SK-N-SH (cell line): ENCODE measurements around the gene CNTNAP1. TPM values are rescaled to one million over a fixed set of nuclear protein-coding genes. Genes with fewer than 3 reads are reported as not detected.

ENCODE experiments used
- CTCF ChIA-PET: fragments of 300-600, 350-600 bp; formaldehyde crosslinking; extraction: SDS; loops from one replicate; lab custom pipeline; 2021; lab: Yijun Ruan, JAX
- POLR2A ChIA-PET: fragments of 350-600 bp; sonication (Branson Sonifier 250); formaldehyde crosslinking; extraction: SDS; loops from one replicate; lab custom pipeline; 2020; ENCODE audit warnings: antibody characterized with exemption, inconsistent platforms; lab: Yijun Ruan, JAX
- DNase-seq: peaks from one replicate; pipeline ENCODE4 v3.0.0; 2012
- H2AFZ ChIP-seq: fragments of 200-600 bp; sonication (generic); 2 replicates; pipeline ENCODE4 v1.8.1; 2016; ENCODE audit warnings: antibody characterized with exemption, mild to moderate bottlenecking, low read depth
- H3F3A ChIP-seq: fragments of 200-600 bp; sonication (generic); replicated peaks from 2 replicates; pipeline ENCODE3; 2016; ENCODE audit warnings: antibody characterized with exemption, mild to moderate bottlenecking; ENCODE audit not compliant: insufficient read depth
- H3K27ac ChIP-seq, 2 experiments: fragments of 200-500 bp in 1 of 2; fragments of 200-600 bp in 1 of 2; sonication (Bioruptor generic) in 1 of 2; sonication (generic), shearing (Covaris generic) in 1 of 2; 2 replicates each; pipeline versions ENCODE4 v1.5.1 to v1.6.1; 2014 to 2016; ENCODE audit warnings: low read depth in 2 of 2, inconsistent platforms in 1 of 2, low read length in 1 of 2, mild to moderate bottlenecking in 1 of 2, mixed read lengths in 1 of 2
- H3K27me3 ChIP-seq: fragments of 200-600 bp; sonication (generic), shearing (Covaris generic); 2 replicates; pipeline ENCODE4 v1.6.1; 2016; ENCODE audit warnings: mixed run types; ENCODE audit not compliant: insufficient read depth
- H3K36me3 ChIP-seq, 2 experiments: fragments of 200-500 bp in 1 of 2; fragments of 200-600 bp in 1 of 2; sonication (Bioruptor generic) in 1 of 2; sonication (generic) in 1 of 2; replicated peaks in 1 of 2; 2 replicates each; pipeline versions ENCODE3 to v1.5.1; 2014 to 2016; ENCODE audit warnings: low read length in 1 of 2, mild to moderate bottlenecking in 1 of 2; ENCODE audit not compliant: insufficient read depth in 2 of 2, control insufficient read depth in 1 of 2
- H3K4me1 ChIP-seq, 2 experiments: fragments of 200-500 bp in 1 of 2; fragments of 200-600 bp in 1 of 2; sonication (Bioruptor generic) in 1 of 2; sonication (generic), shearing (Covaris generic) in 1 of 2; 2 replicates each; pipeline versions ENCODE4 v1.5.1 to v1.6.1; 2014 to 2016; ENCODE audit warnings: low read depth in 1 of 2, low read length in 1 of 2, mixed run types in 1 of 2; ENCODE audit not compliant: insufficient read depth in 2 of 2, control insufficient read depth in 1 of 2
- H3K4me2 ChIP-seq: fragments of 200-600 bp; sonication (generic), shearing (Covaris generic); 2 replicates; pipeline ENCODE4 v1.6.1; 2017; ENCODE audit warnings: mixed run types
- H3K4me3 ChIP-seq, 2 experiments: fragments of 200-500 bp in 1 of 2; fragments of 200-600 bp in 1 of 2; sonication (Bioruptor generic) in 1 of 2; sonication (generic), shearing (Covaris generic) in 1 of 2; 2 replicates each; pipeline versions ENCODE4 v1.5.1 to v1.8.1; 2014 to 2016; ENCODE audit warnings: low read depth in 2 of 2, inconsistent platforms in 1 of 2, low read length in 1 of 2, mild to moderate bottlenecking in 1 of 2, mixed read lengths in 1 of 2, moderate library complexity in 1 of 2
- H3K79me2 ChIP-seq: fragments of 200-600 bp; sonication (generic); 2 replicates; pipeline ENCODE4 v1.8.1; 2017; ENCODE audit warnings: mild to moderate bottlenecking; ENCODE audit not compliant: insufficient read depth
- H3K9ac ChIP-seq: fragments of 200-600 bp; sonication (generic); 2 replicates; pipeline ENCODE4 v1.6.1; 2017; ENCODE audit warnings: mixed run types
- H3K9me2 ChIP-seq: fragments of 200-600 bp; sonication (generic); 2 replicates; pipeline ENCODE4 v1.6.1; 2017; ENCODE audit warnings: mixed run types
- H3K9me3 ChIP-seq: fragments of 200-600 bp; sonication (generic); 2 replicates; pipeline ENCODE4 v1.6.1; 2017; ENCODE audit warnings: mixed run types, mild to moderate bottlenecking, moderate library complexity
- H4K20me1 ChIP-seq: fragments of 200-600 bp; sonication (generic); 2 replicates; pipeline ENCODE4 v1.6.1; 2017; ENCODE audit warnings: mild to moderate bottlenecking, mixed run types; ENCODE audit not compliant: insufficient read depth
- CHD2 ChIP-seq: fragments of 150-350 bp; IDR thresholded peaks from 2 replicates; pipeline ENCODE4 v1.6.1; 2018; ENCODE audit warnings: low read length; ENCODE audit not compliant: partially characterized antibody
- CTCF ChIP-seq: fragments of 200-600 bp; sonication (generic); IDR thresholded peaks from 2 replicates; pipeline ENCODE4 v1.6.1; 2017; ENCODE audit warnings: antibody characterized with exemption, mild to moderate bottlenecking, moderate library complexity
- ELF1 ChIP-seq: IDR thresholded peaks from 2 replicates; pipeline ENCODE4 v1.4.0; 2012
- EP300 ChIP-seq, 2 experiments: IDR thresholded peaks; 2 replicates each; pipeline versions ENCODE4 v1.4.0 to v1.6.1; 2012; ENCODE audit warnings: borderline replicate concordance in 1 of 2, low read depth in 1 of 2, low read length in 1 of 2
- FOSL2 ChIP-seq: IDR thresholded peaks from 2 replicates; pipeline ENCODE4 v1.4.0; 2012; ENCODE audit warnings: low read depth, mild to moderate bottlenecking, moderate library complexity, borderline replicate concordance
- FOXM1 ChIP-seq: IDR thresholded peaks from 2 replicates; pipeline ENCODE4 v1.4.0; 2012; ENCODE audit warnings: low read depth, mild to moderate bottlenecking
- GABPA ChIP-seq: IDR thresholded peaks from 2 replicates; pipeline ENCODE4 v1.4.0; 2012; ENCODE audit warnings: low read depth, mild to moderate bottlenecking
- GATA2 ChIP-seq: sonication (generic); formaldehyde crosslinking; IDR thresholded peaks from 2 replicates; pipeline ENCODE4 v1.5.0; 2020; ENCODE audit warnings: mild to moderate bottlenecking, missing genetic modification reagents
- NRF1 ChIP-seq: IDR thresholded peaks from 2 replicates; pipeline ENCODE4 v1.6.1; 2012; ENCODE audit warnings: low read depth, mild to moderate bottlenecking, low read length
- PBX3 ChIP-seq: IDR thresholded peaks from 2 replicates; pipeline ENCODE4; 2012
- RAD21 ChIP-seq: IDR thresholded peaks from 2 replicates; pipeline ENCODE4 v1.6.1; 2012; ENCODE audit warnings: mild to moderate bottlenecking, low read length
- RCOR1 ChIP-seq: fragments of 150-350 bp; IDR thresholded peaks from 2 replicates; pipeline ENCODE4 v1.6.1; 2017; ENCODE audit warnings: antibody characterized with exemption, low read length
- SMC3 ChIP-seq: IDR thresholded peaks from 2 replicates; pipeline ENCODE4 v1.6.1; 2012; ENCODE audit warnings: low read depth, low read length, improper control_type of control experiment
- TCF12 ChIP-seq: IDR thresholded peaks from 2 replicates; pipeline ENCODE4 v1.4.0; 2012
- TEAD4 ChIP-seq: IDR thresholded peaks from 2 replicates; pipeline ENCODE4 v1.4.0; 2012; ENCODE audit warnings: mild to moderate bottlenecking, borderline replicate concordance; ENCODE audit not compliant: insufficient read depth
- YY1 ChIP-seq: IDR thresholded peaks from 2 replicates; pipeline ENCODE4 v1.4.0; 2012; ENCODE audit warnings: low read depth, mild to moderate bottlenecking
- WGBS: methylation state at CpG from one replicate; pipeline ENCODE4 v1.1.6; 2017; ENCODE audit warnings: low lambda C conversion rate; 5-methylcytosine and 5-hydroxymethylcytosine counted together
- polyA plus RNA-seq, 3 experiments: library from polyadenylated mRNA; depleted of rRNA; stranded (reverse); fragments of >200 nt; gene quantifications; 2 replicates each; pipeline ENCODE4 v1.2.3, GENCODE V29; 2012

Gene CNTNAP1
- polyA plus RNA-seq, 1 of the 3 experiments (the other 2 are of a cell fraction) = 92.7 TPM

- TF ChIP-seq SMC3 (no peak), FOSL2 (peak; percentile 27; the same call in 1 of the 2 replicates), GATA2 (CRISPR knock-in tag) (no peak), ELF1 (no peak), TCF12 (no peak; the same call in 1 of the 2 replicates), FOXM1 (no peak), TEAD4 (no peak), CHD2 (peak; percentile 97), RAD21 (no peak), GABPA (no peak), YY1 (peak; percentile 41; the same call in 1 of the 2 replicates), NRF1 (peak; percentile 39; the same call in 1 of the 2 replicates), EP300 (IDR thresholded peaks at IDR 0.05; ENCODE audit: borderline replicate concordance in 1 of 2, low read depth in 1 of 2, low read length in 1 of 2) (no peak), PBX3 (0 out of 2 replicates have a peak, but pooled peaks have one; percentile 5)
These were observed 4.2 kb upstream of the CNTNAP1 start (continued) for GRCh38 chr17:42677921-42678781.

GRCh38 chr17:42678951-42679491 is 3.3 kb upstream of the CNTNAP1 start:
- Histone ChIP-seq H3K27me3 (no peaks in the 10 kb centered on the region), H3K4me1 (peaks cover 15 to 58% of the 10 kb centered on the region in 2 experiments), H3K4me2 (peak overlapping the region; percentile 90), H2AFZ (peak overlapping the region; percentile 84), H3K79me2 (peaks cover 30% of the 10 kb centered on the region), H3K9me3 (no peaks in the 10 kb centered on the region), H3K9ac (peak overlapping the region; percentile 78), H3K27ac (peak overlapping the region; percentile 87 to 99), H3K36me3 (no peaks in the 10 kb centered on the region), H3K4me3 (peak overlapping the region; percentile 62 to 73; a peak in 3 of 4 replicates), H3F3A (peaks cover 33% of the 10 kb centered on the region), H3K9me2 (no peaks in the 10 kb centered on the region), H4K20me1 (peaks cover 20% of the 10 kb centered on the region)
- ChIA-PET CTCF (interaction anchor here (0.6 to 8.9 kb wide), 30 partner anchors 8 to 152 kb away, joined by 3 to 221 read pairs (median 4); partner anchors contain the start of genes BECN1, COASY, MLX and NAGLU), POLR2A (interaction anchor here (0.6 to 6.0 kb wide), 9 partner anchors 11 to 101 kb away, joined by 3 to 63 read pairs (median 4); partner anchors contain the start of genes PSMC3IP, RETREG3 and TUBG1)
- TF ChIP-seq CTCF (peak; percentile 16; the same call in 1 of the 2 replicates), RCOR1 (no peak)
- 24% methylated on average over 14 of the region's 18 CpGs for WGBS
- DNase-seq = no peak
